22Rv1 (cell line): ENCODE results near the gene HLA-DQB1.
"Not testable (repeated sequence)": the region's sequence is repeated elsewhere in the genome, so short reads cannot be mapped to it uniquely, and the experiment has no call there.

Experiments
- ZFX ChIP-seq: fragments of 450-650 bp; IDR thresholded peaks from 2 replicates; pipeline ENCODE4 v1.6.1; 2017; ENCODE audit warnings: antibody characterized with exemption, borderline replicate concordance
- TF ChIP-seq, protein P1 (sequence below): fragments of 450-650 bp; IDR thresholded peaks from 2 replicates; pipeline ENCODE4 v1.5.1; 2017; ENCODE audit warnings: mild to moderate bottlenecking

DNA sequence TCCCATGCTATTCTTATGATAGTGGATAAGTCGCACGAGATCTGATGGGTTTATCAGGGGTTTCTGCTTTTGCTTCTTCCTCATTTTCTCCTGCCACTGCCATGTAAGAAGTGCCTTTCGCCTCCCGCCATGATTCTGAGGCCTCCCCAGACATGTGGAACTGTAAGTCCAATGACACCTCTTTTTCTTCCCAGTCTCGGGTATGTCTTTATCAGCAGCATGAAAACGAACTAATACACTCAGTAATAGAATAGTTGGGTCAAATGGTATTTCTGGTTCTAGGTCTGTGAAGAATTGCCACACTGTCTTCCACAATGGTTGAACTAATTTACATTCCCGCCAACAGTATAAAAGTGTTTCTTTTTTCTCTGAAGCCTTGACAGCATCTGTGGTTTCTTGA lies 7.7 kb upstream of the HLA-DQB1 start:
- TF ChIP-seq, protein P1, sequence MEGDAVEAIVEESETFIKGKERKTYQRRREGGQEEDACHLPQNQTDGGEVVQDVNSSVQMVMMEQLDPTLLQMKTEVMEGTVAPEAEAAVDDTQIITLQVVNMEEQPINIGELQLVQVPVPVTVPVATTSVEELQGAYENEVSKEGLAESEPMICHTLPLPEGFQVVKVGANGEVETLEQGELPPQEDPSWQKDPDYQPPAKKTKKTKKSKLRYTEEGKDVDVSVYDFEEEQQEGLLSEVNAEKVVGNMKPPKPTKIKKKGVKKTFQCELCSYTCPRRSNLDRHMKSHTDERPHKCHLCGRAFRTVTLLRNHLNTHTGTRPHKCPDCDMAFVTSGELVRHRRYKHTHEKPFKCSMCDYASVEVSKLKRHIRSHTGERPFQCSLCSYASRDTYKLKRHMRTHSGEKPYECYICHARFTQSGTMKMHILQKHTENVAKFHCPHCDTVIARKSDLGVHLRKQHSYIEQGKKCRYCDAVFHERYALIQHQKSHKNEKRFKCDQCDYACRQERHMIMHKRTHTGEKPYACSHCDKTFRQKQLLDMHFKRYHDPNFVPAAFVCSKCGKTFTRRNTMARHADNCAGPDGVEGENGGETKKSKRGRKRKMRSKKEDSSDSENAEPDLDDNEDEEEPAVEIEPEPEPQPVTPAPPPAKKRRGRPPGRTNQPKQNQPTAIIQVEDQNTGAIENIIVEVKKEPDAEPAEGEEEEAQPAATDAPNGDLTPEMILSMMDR: not testable (repeated sequence)
- TF ChIP-seq ZFX: not testable (repeated sequence)
